PC-9 (cell line): ENCODE data around the gene DLG2. TPM values are rescaled to one million over a fixed set of nuclear protein-coding genes. Genes with fewer than 3 reads are reported as not detected.

Experiments used
- BruUV-seq: library from RNA; stranded (reverse); fragments of 400-500 nt; replicated peaks from 2 replicates; lab custom pipeline; 2021; lab: Mats Ljungman, UMichigan
- CTCF ChIA-PET: fragments of 300-600 bp; sonication (Branson Sonifier 250); formaldehyde crosslinking; loops from one replicate; lab custom pipeline; 2022; ENCODE audit warnings: antibody characterized with exemption; lab: Charles Lee
- POLR2A ChIA-PET: fragments of 300-600 bp; sonication (Branson Sonifier 250); formaldehyde crosslinking; loops from one replicate; lab custom pipeline; 2022; ENCODE audit warnings: antibody characterized with exemption; ENCODE audit not compliant: unreplicated experiment; lab: Charles Lee
- DNase-seq, 2 experiments: peaks; one replicate each; pipeline versions ENCODE4 v3.0.0 to v3.0.0-alpha.2; 2015 to 2022; ENCODE audit warnings: mixed read lengths in 1 of 2
- H2AFZ ChIP-seq: fragments of 200-600 bp; sonication (generic); 2 replicates; pipeline ENCODE4 v1.8.1; 2017; ENCODE audit warnings: antibody characterized with exemption
- H3F3A ChIP-seq: fragments of 200-600 bp; sonication (generic); 2 replicates; pipeline ENCODE4 v1.8.1; 2017; ENCODE audit warnings: antibody characterized with exemption, mild to moderate bottlenecking, low read depth; ENCODE audit not compliant: insufficient read depth
- H3K27ac ChIP-seq: fragments of 200-600 bp; sonication (generic); 2 replicates; pipeline ENCODE4 v1.6.1; 2016; ENCODE audit warnings: mixed run types
- H3K27me3 ChIP-seq: fragments of 200-600 bp; sonication (generic); 2 replicates; pipeline ENCODE4 v1.6.1; 2016; ENCODE audit warnings: low read depth, mixed run types; ENCODE audit not compliant: insufficient read depth
- H3K36me3 ChIP-seq: fragments of 200-600 bp; sonication (generic); 2 replicates; pipeline ENCODE4 v1.6.1; 2016; ENCODE audit warnings: low read depth, mixed run types
- H3K4me1 ChIP-seq: fragments of 200-600 bp; sonication (generic); replicated peaks from 2 replicates; pipeline ENCODE4 v1.6.1; 2016; ENCODE audit warnings: mixed run types; ENCODE audit not compliant: insufficient read depth
- H3K4me2 ChIP-seq: fragments of 200-600 bp; sonication (generic); 2 replicates; pipeline ENCODE4 v1.6.1; 2017; ENCODE audit warnings: mixed run types
- H3K4me3 ChIP-seq: fragments of 200-600 bp; sonication (generic); 2 replicates; pipeline ENCODE4 v1.6.1; 2016; ENCODE audit warnings: mixed run types
- H3K79me2 ChIP-seq: fragments of 200-600 bp; sonication (generic); 2 replicates; pipeline ENCODE4 v1.6.1; 2017; ENCODE audit warnings: low read depth, mixed run types
- H3K9me2 ChIP-seq: fragments of 200-600 bp; sonication (generic); 2 replicates; pipeline ENCODE4 v1.8.1; 2017; ENCODE audit warnings: mild to moderate bottlenecking; ENCODE audit not compliant: insufficient read depth
- H3K9me3 ChIP-seq: fragments of 200-600 bp; sonication (generic); 2 replicates; pipeline ENCODE4 v1.8.1; 2016; ENCODE audit warnings: low read depth; ENCODE audit not compliant: insufficient read depth
- H4K20me1 ChIP-seq: fragments of 200-600 bp; sonication (generic); 2 replicates; pipeline ENCODE4 v1.8.1; 2017; ENCODE audit not compliant: insufficient read depth
- CTCF ChIP-seq: fragments of 200-600 bp; sonication (generic); conservative IDR thresholded peaks from 2 replicates; pipeline ENCODE4 v1.6.1; 2017; ENCODE audit warnings: mixed run types, antibody characterized with exemption, mild to moderate bottlenecking, moderate library complexity
- EZH2 ChIP-seq: fragments of 200-600 bp; sonication (generic); IDR thresholded peaks from 2 replicates; pipeline ENCODE4 v1.8.0; 2017; ENCODE audit warnings: antibody characterized with exemption, low read depth
- intact Hi-C: fragments of 100-400 bp; cut with micrococcal nuclease; formaldehyde crosslinking; loops from one replicate; pipeline ENCODE4 v1.10.0; 2022; ENCODE audit not compliant: unreplicated experiment
- total RNA-seq: library from RNA; stranded (reverse); gene quantifications from 2 replicates; pipeline ENCODE4 v1.2.3, GENCODE V29; 2021

Gene DLG2
- total RNA-seq, 1 experiment from 2014 or later: 6.4 TPM

GRCh38 chr11:84564867-84565184 lies 1062.3 kb downstream of the DLG2 start:
- no peaks in the 10 kb centered on the region for H3K79me2 ChIP-seq
- no TSS peak for BruUV-seq
- H3K4me3 ChIP-seq: no peak overlapping the region
- TF ChIP-seq CTCF (peak; percentile 26; the same call in 1 of the 2 replicates), EZH2 (no peak)
- no peaks in the 10 kb centered on the region for H3K27me3 ChIP-seq
- H3K9me2 ChIP-seq: no peaks in the 10 kb centered on the region
- H3K9me3 ChIP-seq: no peaks in the 10 kb centered on the region
- no peaks in the 10 kb centered on the region for H3K4me1 ChIP-seq
- ChIA-PET POLR2A (no interaction called here), CTCF (no interaction called here)
- H2AFZ ChIP-seq: no peak overlapping the region
- no peaks in the 10 kb centered on the region for H3K36me3 ChIP-seq
- H4K20me1 ChIP-seq: no peaks in the 10 kb centered on the region
- no peak overlapping the region for H3K27ac ChIP-seq
- no peak overlapping the region for H3K4me2 ChIP-seq
- no peaks in the 10 kb centered on the region for H3F3A ChIP-seq
- DNase-seq: no peak
- intact Hi-C loops: loop anchor here (1.0 to 2.0 kb wide), 2 partner anchors 167 to 728 kb away; no protein-coding TSS in a partner anchor

- Histone ChIP-seq H2AFZ (no peak overlapping the region), H3K36me3 (no peaks in the 10 kb centered on the region), H3K27ac (no peak overlapping the region), H3K4me3 (no peak overlapping the region), H3K4me1 (no peaks in the 10 kb centered on the region), H3K9me2 (no peaks in the 10 kb centered on the region), H3F3A (no peaks in the 10 kb centered on the region), H3K79me2 (no peaks in the 10 kb centered on the region), H3K4me2 (no peak overlapping the region), H3K9me3 (no peaks in the 10 kb centered on the region), H3K27me3 (no peaks in the 10 kb centered on the region), H4K20me1 (no peaks in the 10 kb centered on the region)
- no TSS peak for BruUV-seq
- POLR2A ChIA-PET: no interaction called here
- peak in 1 of 2 experiments; percentile 15 for DNase-seq
- intact Hi-C loops: loop anchor here (1.0 to 2.0 kb wide), 2 partner anchors 166 to 728 kb away; no protein-coding TSS in a partner anchor
- CTCF ChIA-PET: no interaction called here
- peak; percentile 94 for TF ChIP-seq CTCF
- no peak for TF ChIP-seq EZH2
Measured at GRCh38 chr11:84564180-84564866, 1062.8 kb downstream of the DLG2 start.

GRCh38 chr11:84563356-84563755 lies 1063.8 kb downstream of the DLG2 start:
- no peak overlapping the region for H3K27ac ChIP-seq
- ChIA-PET POLR2A (no interaction called here), CTCF (interaction anchor here (0.5 kb wide), 1 partner anchor 11 kb away, joined by 3 read pairs; no protein-coding TSS in a partner anchor)

More at GRCh38 chr11:84563356-84563755, 1063.8 kb downstream of the DLG2 start:
- H3K9me3 ChIP-seq: no peaks in the 10 kb centered on the region
- no peak for DNase-seq
- H3K4me1 ChIP-seq: no peaks in the 10 kb centered on the region
- H3K27me3 ChIP-seq: no peaks in the 10 kb centered on the region
- no peak overlapping the region for H2AFZ ChIP-seq
- no peaks in the 10 kb centered on the region for H3K36me3 ChIP-seq
- no TSS peak for BruUV-seq
- H3K4me2 ChIP-seq: no peak overlapping the region
- H3K4me3 ChIP-seq: no peak overlapping the region
- intact Hi-C loops: no loop called here
- no peaks in the 10 kb centered on the region for H4K20me1 ChIP-seq
- no peaks in the 10 kb centered on the region for H3K9me2 ChIP-seq
- no peaks in the 10 kb centered on the region for H3K79me2 ChIP-seq
- no peaks in the 10 kb centered on the region for H3F3A ChIP-seq
- TF ChIP-seq EZH2 (no peak), CTCF (no peak)
